Endothelial cell of umbilical vein (primary cell): ENCODE results near the gene TRDMT1.

Experiments used
- EZH2 ChIP-seq: IDR thresholded peaks from 2 replicates; pipeline ENCODE4 v1.6.1; 2012; ENCODE audit warnings: borderline replicate concordance, low read depth, mild to moderate bottlenecking, moderate library complexity, low read length, inconsistent platforms; ENCODE audit not compliant: severe bottlenecking
- POLR2A ChIP-seq: IDR thresholded peaks from 2 replicates; pipeline ENCODE4 v1.6.1; 2012; ENCODE audit warnings: low read depth, mild to moderate bottlenecking, control low read depth, low read length
- POLR2AphosphoS5 ChIP-seq: IDR thresholded peaks from 2 replicates; pipeline ENCODE4 v1.6.1; 2012; ENCODE audit warnings: low read depth, mild to moderate bottlenecking, control low read depth, low read length, moderate library complexity; ENCODE audit not compliant: insufficient read depth
- TF ChIP-seq, protein P1 (sequence below), 2 donors: IDR thresholded peaks; 1 replicate in 1 of 2; 2 replicates in 1 of 2; pipeline ENCODE4 v1.5.1; 2011; ENCODE audit warnings: low read length in 2 of 2, mild to moderate bottlenecking in 2 of 2, moderate library complexity in 2 of 2, control low read depth in 1 of 2, inconsistent platforms in 1 of 2, low read depth in 1 of 2; ENCODE audit not compliant: insufficient read depth in 1 of 2; ENCODE audit errors: extremely low read depth in 1 of 2
- TF ChIP-seq, protein P2 (sequence below): IDR thresholded peaks from 2 replicates; pipeline ENCODE4 v1.6.1; 2011; ENCODE audit not compliant: insufficient read depth, insufficient read length

DNA sequence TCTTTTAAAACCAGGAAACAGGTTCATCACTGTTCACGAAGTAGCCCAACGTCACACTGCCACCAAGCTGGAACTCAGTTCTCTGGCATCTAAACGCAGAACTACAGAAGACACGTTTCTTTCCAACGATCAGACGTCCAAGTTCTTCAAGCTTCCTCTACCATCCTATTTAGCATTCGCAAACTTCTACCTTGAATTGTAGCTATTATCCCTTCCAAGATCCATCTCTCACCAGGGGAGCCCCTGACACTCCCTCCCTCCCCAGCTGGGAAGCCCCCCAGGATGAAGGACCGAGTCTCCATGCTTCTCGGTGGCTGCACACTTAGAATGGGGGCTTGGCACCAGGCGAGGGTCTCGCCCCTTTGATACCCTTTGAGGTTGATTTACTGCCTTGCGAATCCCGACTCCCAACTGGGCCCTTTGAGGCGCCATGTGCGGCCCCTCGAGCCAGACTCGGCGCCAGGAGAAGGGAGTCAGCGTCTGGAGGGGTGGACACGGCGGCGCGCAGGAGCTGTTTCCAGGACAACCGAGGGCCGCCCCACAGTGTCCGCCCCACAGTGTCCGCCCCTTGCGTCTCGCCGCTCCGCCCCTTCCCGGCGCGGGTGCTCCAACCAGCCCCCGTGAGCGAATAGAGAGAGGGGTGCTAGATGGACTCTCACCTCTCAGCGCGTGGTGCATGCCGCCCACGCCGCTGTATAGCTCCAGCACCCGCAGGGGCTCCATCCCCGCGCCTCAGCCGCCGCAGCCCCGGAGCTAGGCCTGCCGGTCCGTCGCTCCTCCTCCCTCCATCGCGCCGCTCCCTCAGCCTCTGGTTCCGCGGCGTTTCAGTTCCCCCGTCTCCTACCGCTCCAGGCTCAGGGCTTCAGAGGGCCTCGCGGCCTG, at the start of gene TRDMT1:
- TF ChIP-seq, protein P1, sequence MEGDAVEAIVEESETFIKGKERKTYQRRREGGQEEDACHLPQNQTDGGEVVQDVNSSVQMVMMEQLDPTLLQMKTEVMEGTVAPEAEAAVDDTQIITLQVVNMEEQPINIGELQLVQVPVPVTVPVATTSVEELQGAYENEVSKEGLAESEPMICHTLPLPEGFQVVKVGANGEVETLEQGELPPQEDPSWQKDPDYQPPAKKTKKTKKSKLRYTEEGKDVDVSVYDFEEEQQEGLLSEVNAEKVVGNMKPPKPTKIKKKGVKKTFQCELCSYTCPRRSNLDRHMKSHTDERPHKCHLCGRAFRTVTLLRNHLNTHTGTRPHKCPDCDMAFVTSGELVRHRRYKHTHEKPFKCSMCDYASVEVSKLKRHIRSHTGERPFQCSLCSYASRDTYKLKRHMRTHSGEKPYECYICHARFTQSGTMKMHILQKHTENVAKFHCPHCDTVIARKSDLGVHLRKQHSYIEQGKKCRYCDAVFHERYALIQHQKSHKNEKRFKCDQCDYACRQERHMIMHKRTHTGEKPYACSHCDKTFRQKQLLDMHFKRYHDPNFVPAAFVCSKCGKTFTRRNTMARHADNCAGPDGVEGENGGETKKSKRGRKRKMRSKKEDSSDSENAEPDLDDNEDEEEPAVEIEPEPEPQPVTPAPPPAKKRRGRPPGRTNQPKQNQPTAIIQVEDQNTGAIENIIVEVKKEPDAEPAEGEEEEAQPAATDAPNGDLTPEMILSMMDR (IDR thresholded peaks at IDR 0.05; ENCODE audit: extremely low read depth in 1 of 2, insufficient read depth in 1 of 2, low read depth in 1 of 2, low read length in 2 of 2) = no peak
- TF ChIP-seq EZH2 (no peak), POLR2A (peak; percentile 86), POLR2AphosphoS5 (peak; percentile 74)
- TF ChIP-seq, protein P2, sequence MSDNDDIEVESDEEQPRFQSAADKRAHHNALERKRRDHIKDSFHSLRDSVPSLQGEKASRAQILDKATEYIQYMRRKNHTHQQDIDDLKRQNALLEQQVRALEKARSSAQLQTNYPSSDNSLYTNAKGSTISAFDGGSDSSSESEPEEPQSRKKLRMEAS = no peak
